Measurements from ENCODE around the gene TMEM223. TPM values are rescaled to one million over a fixed set of nuclear protein-coding genes. Genes with fewer than 3 reads are reported as not detected.
"Not testable (repeated sequence)": the region's sequence is repeated elsewhere in the genome, so short reads cannot be mapped to it uniquely, and the experiment has no call there.

The TMEM223 gene
- total RNA-seq, 1 donor from 2014 or later = 12.5 TPM

- peak; percentile 100 for DNase-seq (ENCODE audit: low read depth, low spot score)
These were observed 37.8 kb downstream of the TMEM223 start, which contains the start of gene ZBTB3 for GRCh38 chr11:62753736-62754603. TSS of gene ZBTB3 (minus strand) at chr11:62754160. CDS start at chr11:62753664, 496 bp downstream.

GRCh38 chr11:62752994-62753735 is 38.6 kb downstream of the TMEM223 start:
- no peak for DNase-seq (ENCODE audit: low read depth, low spot score)

GRCh38 chr11:62752177-62752785 is 39.5 kb downstream of the TMEM223 start:
- DNase-seq (ENCODE audit: low read depth, low spot score) = no peak

- DNase-seq (ENCODE audit: low read depth, low spot score) = not testable (repeated sequence)
These were observed 41.9 kb downstream of the TMEM223 start for GRCh38 chr11:62749931-62750330.

- no peak for DNase-seq (ENCODE audit: low read depth, low spot score)
These were observed 44.2 kb downstream of the TMEM223 start for GRCh38 chr11:62747475-62748160.

Other genes starting within 250 kb of the TMEM223 start
- gene AHNAK, start 245.2 kb downstream of the TMEM223 start, total RNA-seq = 479 and 591 TPM in 2 replicates
- gene EEF1G, start 218.1 kb downstream of the TMEM223 start, total RNA-seq = 1,341 and 1,809 TPM in 2 replicates
- 7.7 and 9.6 TPM in 2 replicates for gene TUT1, start 200.5 kb downstream of the TMEM223 start, total RNA-seq
- gene MTA2, start 190.1 kb downstream of the TMEM223 start, total RNA-seq = 262 and 269 TPM in 2 replicates
- 32.1 and 34.8 TPM in 2 replicates for gene EML3, start 179.2 kb downstream of the TMEM223 start, total RNA-seq
- 6.1 and 11.1 TPM in 2 replicates for gene ROM1, start 178.7 kb downstream of the TMEM223 start, total RNA-seq
- gene B3GAT3, start 170.0 kb downstream of the TMEM223 start, total RNA-seq = 17.0 and 19.3 TPM in 2 replicates
- gene GANAB, start 145.4 kb downstream of the TMEM223 start, total RNA-seq = 272 and 287 TPM in 2 replicates
- gene INTS5, start 138.7 kb downstream of the TMEM223 start, total RNA-seq = 25.5 and 26.2 TPM in 2 replicates
- gene C11orf98, start 126.8 kb downstream of the TMEM223 start, total RNA-seq = 40.5 and 49.2 TPM in 2 replicates
- 7.5 TPM in 2 replicates for gene CSKMT, start 126.7 kb downstream of the TMEM223 start, total RNA-seq
- 10.0 and 13.0 TPM in 2 replicates for gene UQCC3, start 120.3 kb downstream of the TMEM223 start, total RNA-seq
- gene LBHD1, start 119.7 kb downstream of the TMEM223 start, total RNA-seq = 2.3 and 3.3 TPM in 2 replicates
- 153 and 182 TPM in 2 replicates for gene UBXN1, start 112.9 kb downstream of the TMEM223 start, total RNA-seq
- under 0.01 and 0.04 TPM in 2 replicates for gene LRRN4CL, start 102.5 kb downstream of the TMEM223 start, total RNA-seq
- 18.8 and 20.9 TPM in 2 replicates for gene BSCL2, start 84.6 kb downstream of the TMEM223 start, total RNA-seq
- gene GNG3, start 84.3 kb downstream of the TMEM223 start, total RNA-seq = not detected in 2 replicates
- gene HNRNPUL2, start 64.5 kb downstream of the TMEM223 start, total RNA-seq = 11.6 and 14.2 TPM in 2 replicates
- gene TTC9C, start 63.5 kb downstream of the TMEM223 start, total RNA-seq = 32.8 and 34.2 TPM in 2 replicates
- gene ZBTB3, start 37.8 kb downstream of the TMEM223 start, total RNA-seq = 8.7 and 12.1 TPM in 2 replicates
- 58.6 and 85.9 TPM in 2 replicates for gene POLR2G, start 30.4 kb downstream of the TMEM223 start, total RNA-seq
- 20.3 and 29.1 TPM in 2 replicates for gene TAF6L, start 20.6 kb downstream of the TMEM223 start, total RNA-seq
- gene TMEM179B, start 4.6 kb downstream of the TMEM223 start, total RNA-seq = 25.2 and 30.3 TPM in 2 replicates
- gene NXF1, start 13.4 kb upstream of the TMEM223 start, total RNA-seq = 14.8 and 38.9 TPM in 2 replicates
- gene STX5, start 40.0 kb upstream of the TMEM223 start, total RNA-seq = 35.9 and 39.6 TPM in 2 replicates
- 0.26 TPM in 1 of 2 replicates, not detected in the other for gene TEX54, start 40.8 kb upstream of the TMEM223 start, total RNA-seq
- 71.1 and 71.2 TPM in 2 replicates for gene WDR74, start 47.6 kb upstream of the TMEM223 start, total RNA-seq
- gene SLC3A2, start 88.9 kb upstream of the TMEM223 start, total RNA-seq = 140 and 175 TPM in 2 replicates
- not detected in 2 replicates for gene CHRM1, start 129.4 kb upstream of the TMEM223 start, total RNA-seq
- not detected in 2 replicates for gene SLC22A6, start 193.0 kb upstream of the TMEM223 start, total RNA-seq
- not detected in 2 replicates for gene SLC22A8, start 223.8 kb upstream of the TMEM223 start, total RNA-seq

Measured in pulmonary artery endothelial cell (primary cell).